ENCODE results near the gene TTC3.
"Not testable (repeated sequence)": the region's sequence is repeated elsewhere in the genome, so short reads cannot be mapped to it uniquely, and the experiment has no call there.

TTC3 gene

DNA sequence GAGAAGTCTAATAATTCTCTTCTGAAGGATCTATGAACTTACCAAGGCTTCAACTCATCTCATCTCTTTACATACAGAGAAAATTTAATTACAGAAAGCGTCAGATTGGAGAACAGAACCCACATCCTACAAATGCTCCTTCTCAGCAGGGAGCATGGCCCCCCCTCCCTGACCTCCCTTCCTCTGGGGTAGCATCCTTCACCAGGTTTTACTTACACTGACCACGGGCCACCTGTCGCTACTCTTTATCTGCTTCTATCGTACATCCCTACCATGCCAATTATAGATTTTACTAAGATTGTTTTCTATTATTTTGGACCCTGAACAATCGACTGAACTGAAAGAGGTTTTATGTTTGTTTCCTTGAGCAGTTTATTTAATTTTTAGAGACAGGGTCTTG is 40.8 kb upstream of the TTC3 start:
- Histone ChIP-seq H4K8ac (ENCODE audit: low read depth, low read length) (no peak overlapping the region), H3K79me2 (ENCODE audit: control insufficient read depth, insufficient read depth, low read length, poor library complexity) (no peaks in the 10 kb centered on the region), H3K27me3 (ENCODE audit: insufficient read depth, low read length) (no peaks in the 10 kb centered on the region), H2AK5ac (ENCODE audit: low read length) (no peak overlapping the region), H4K91ac (ENCODE audit: low read depth, low read length) (no peak overlapping the region), H3K18ac (ENCODE audit: low read length) (no peak overlapping the region), H2BK5ac (ENCODE audit: low read depth, low read length, poor library complexity) (no peak overlapping the region), H2BK12ac (ENCODE audit: low read length) (no peak overlapping the region), H3K79me1 (ENCODE audit: low read length) (no peaks in the 10 kb centered on the region), H3K36me3 (ENCODE audit: control insufficient read depth in 1 of 2, insufficient read depth in 2 of 2, low read length in 2 of 2) (no peaks in the 10 kb centered on the region), H3K9me3 (ENCODE audit: insufficient read depth, low read depth, low read length) (no peaks in the 10 kb centered on the region), H3K4me2 (ENCODE audit: low read length) (no peak overlapping the region), H3K14ac (ENCODE audit: low read length) (no peak overlapping the region), H4K12ac (ENCODE audit: low read depth, low read length) (no peak overlapping the region), H3K4me3 (ENCODE audit: low read depth, low read length) (no peak overlapping the region), H3K4ac (ENCODE audit: low read depth, low read length) (no peak overlapping the region), H3K9ac (ENCODE audit: low read length) (no peak overlapping the region), H2AFZ (ENCODE audit: insufficient read depth, low read length, poor library complexity) (no peak overlapping the region), H3K4me1 (ENCODE audit: control insufficient read depth in 1 of 2, insufficient read depth in 2 of 2, low read length in 2 of 2) (no peaks in the 10 kb centered on the region), H3K27ac (ENCODE audit: low read depth, low read length) (no peak overlapping the region), H2BK120ac (ENCODE audit: insufficient read depth, low read length, poor library complexity) (no peak overlapping the region), H3K23ac (ENCODE audit: low read length) (no peak overlapping the region)
- no peak for DNase-seq
- no CpG with 5 or more reads among the region's 5 CpGs for WGBS (ENCODE audit: extremely low coverage, insufficient coverage, insufficient read length)

DNA sequence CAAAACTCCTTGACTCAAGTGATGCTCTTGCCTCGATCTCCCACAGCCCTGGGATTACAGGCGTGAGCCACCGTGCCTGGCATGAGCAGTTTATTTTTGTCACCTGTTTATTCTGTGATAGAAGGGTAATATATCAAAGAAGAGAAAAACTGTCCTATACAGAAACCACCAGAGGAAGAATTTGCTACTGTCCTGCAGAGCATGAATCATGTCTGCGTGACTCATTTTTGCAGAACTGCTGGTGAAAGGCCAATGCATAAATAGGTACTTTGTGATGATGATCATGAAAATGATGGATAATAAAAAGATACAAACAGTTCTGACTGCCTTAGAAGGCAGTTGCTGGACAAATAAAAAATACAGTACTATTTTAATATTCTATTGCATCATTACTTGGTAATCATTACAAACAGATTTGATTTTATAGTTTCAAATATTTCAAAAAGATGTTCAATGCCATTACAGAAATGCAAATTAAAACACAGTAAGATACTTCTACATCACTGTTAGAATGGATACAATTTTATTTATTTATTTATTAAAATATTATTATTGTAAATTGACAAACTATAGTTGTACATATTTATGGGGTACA is 40.1 kb upstream of the TTC3 start:
- Histone ChIP-seq H3K18ac (ENCODE audit: low read length) (no peak overlapping the region), H3K79me1 (ENCODE audit: low read length) (no peaks in the 10 kb centered on the region), H3K27ac (ENCODE audit: low read depth, low read length) (no peak overlapping the region), H4K8ac (ENCODE audit: low read depth, low read length) (no peak overlapping the region), H3K36me3 (ENCODE audit: control insufficient read depth in 1 of 2, insufficient read depth in 2 of 2, low read length in 2 of 2) (no peaks in the 10 kb centered on the region), H3K4me3 (ENCODE audit: low read depth, low read length) (no peak overlapping the region), H2AFZ (ENCODE audit: insufficient read depth, low read length, poor library complexity) (no peak overlapping the region), H3K14ac (ENCODE audit: low read length) (no peak overlapping the region), H3K79me2 (ENCODE audit: control insufficient read depth, insufficient read depth, low read length, poor library complexity) (no peaks in the 10 kb centered on the region), H3K23ac (ENCODE audit: low read length) (no peak overlapping the region), H2AK5ac (ENCODE audit: low read length) (no peak overlapping the region), H3K9me3 (ENCODE audit: insufficient read depth, low read depth, low read length) (no peaks in the 10 kb centered on the region), H4K12ac (ENCODE audit: low read depth, low read length) (no peak overlapping the region), H3K4ac (ENCODE audit: low read depth, low read length) (no peak overlapping the region), H3K4me2 (ENCODE audit: low read length) (no peak overlapping the region), H3K4me1 (ENCODE audit: control insufficient read depth in 1 of 2, insufficient read depth in 2 of 2, low read length in 2 of 2) (no peaks in the 10 kb centered on the region), H2BK12ac (ENCODE audit: low read length) (no peak overlapping the region), H3K9ac (ENCODE audit: low read length) (no peak overlapping the region), H3K27me3 (ENCODE audit: insufficient read depth, low read length) (no peaks in the 10 kb centered on the region), H4K91ac (ENCODE audit: low read depth, low read length) (no peak overlapping the region), H2BK120ac (ENCODE audit: insufficient read depth, low read length, poor library complexity) (no peak overlapping the region), H2BK5ac (ENCODE audit: low read depth, low read length, poor library complexity) (no peak overlapping the region)
- WGBS (ENCODE audit: extremely low coverage, insufficient coverage, insufficient read length), result no CpG with 5 or more reads among the region's 4 CpGs
- DNase-seq, result peak; percentile 7 to 41

DNA sequence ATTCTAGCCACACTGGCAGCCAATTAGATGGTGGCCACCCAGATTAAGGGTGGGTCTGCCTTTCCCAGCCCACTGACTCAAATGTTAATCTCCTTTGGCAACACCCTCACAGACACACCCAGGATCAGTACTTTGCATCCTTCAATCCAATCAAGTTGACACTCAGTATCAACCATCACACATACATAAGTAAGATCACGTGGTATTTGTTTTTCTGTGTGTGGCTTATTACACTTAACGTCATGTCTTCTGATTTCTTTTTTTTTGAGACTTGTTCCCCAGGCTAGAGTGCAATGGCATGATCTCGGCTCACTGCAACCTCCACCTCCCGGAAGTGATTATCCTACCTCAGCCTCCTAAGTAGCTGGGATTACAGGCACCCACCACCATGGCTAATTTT is 38.7 kb upstream of the TTC3 start:
- H3K18ac ChIP-seq (ENCODE audit: low read length); H3K79me1 ChIP-seq (ENCODE audit: low read length); H3K14ac ChIP-seq (ENCODE audit: low read length); H4K8ac ChIP-seq (ENCODE audit: low read depth, low read length); H3K4me1 ChIP-seq (ENCODE audit: control insufficient read depth in 1 of 2, insufficient read depth in 2 of 2, low read length in 2 of 2); DNase-seq; H2BK5ac ChIP-seq (ENCODE audit: low read depth, low read length, poor library complexity); H2AK5ac ChIP-seq (ENCODE audit: low read length); H3K23ac ChIP-seq (ENCODE audit: low read length); H3K27me3 ChIP-seq (ENCODE audit: insufficient read depth, low read length); H3K9me3 ChIP-seq (ENCODE audit: insufficient read depth, low read depth, low read length); H3K9ac ChIP-seq (ENCODE audit: low read length); H2BK120ac ChIP-seq (ENCODE audit: insufficient read depth, low read length, poor library complexity); H2BK12ac ChIP-seq (ENCODE audit: low read length); H4K12ac ChIP-seq (ENCODE audit: low read depth, low read length); H3K4me3 ChIP-seq (ENCODE audit: low read depth, low read length); H3K27ac ChIP-seq (ENCODE audit: low read depth, low read length); H3K4ac ChIP-seq (ENCODE audit: low read depth, low read length); H4K91ac ChIP-seq (ENCODE audit: low read depth, low read length); H2AFZ ChIP-seq (ENCODE audit: insufficient read depth, low read length, poor library complexity); H3K4me2 ChIP-seq (ENCODE audit: low read length); H3K36me3 ChIP-seq (ENCODE audit: control insufficient read depth in 1 of 2, insufficient read depth in 2 of 2, low read length in 2 of 2); H3K79me2 ChIP-seq (ENCODE audit: control insufficient read depth, insufficient read depth, low read length, poor library complexity): not testable (repeated sequence)
- no CpG with 5 or more reads among the region's 4 CpGs for WGBS (ENCODE audit: extremely low coverage, insufficient coverage, insufficient read length)

DNA sequence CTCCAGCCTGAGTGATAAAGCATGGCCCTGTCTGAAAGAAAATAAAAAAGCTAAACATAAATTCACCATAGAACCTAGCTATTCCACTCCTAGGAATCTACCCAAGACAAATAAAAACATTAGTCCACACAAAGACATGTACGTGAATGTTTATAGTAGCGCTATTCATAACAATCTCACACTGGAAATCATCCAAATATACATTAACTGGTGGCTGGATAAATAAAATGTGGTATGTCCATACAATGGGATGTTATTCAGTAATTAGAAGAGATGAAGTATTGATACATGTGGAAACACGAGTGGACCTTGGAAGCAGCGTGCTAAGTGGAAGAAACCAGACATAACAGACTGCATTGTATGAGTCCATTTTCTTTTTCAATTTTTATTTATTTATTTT is 36.9 kb upstream of the TTC3 start:
- no peak overlapping the region for H2BK12ac ChIP-seq (ENCODE audit: low read length)
- H3K9ac ChIP-seq (ENCODE audit: low read length), result no peak overlapping the region
- H3K23ac ChIP-seq (ENCODE audit: low read length), result no peak overlapping the region
- no peak overlapping the region for H4K12ac ChIP-seq (ENCODE audit: low read depth, low read length)
- H4K91ac ChIP-seq (ENCODE audit: low read depth, low read length), result no peak overlapping the region
- H3K4ac ChIP-seq (ENCODE audit: low read depth, low read length), result no peak overlapping the region
- H3K4me3 ChIP-seq (ENCODE audit: low read depth, low read length), result no peak overlapping the region
- no peak overlapping the region for H2BK5ac ChIP-seq (ENCODE audit: low read depth, low read length, poor library complexity)
- H2BK120ac ChIP-seq (ENCODE audit: insufficient read depth, low read length, poor library complexity), result no peak overlapping the region
- no peaks in the 10 kb centered on the region for H3K4me1 ChIP-seq (ENCODE audit: control insufficient read depth in 1 of 2, insufficient read depth in 2 of 2, low read length in 2 of 2)
- WGBS (ENCODE audit: extremely low coverage, insufficient coverage, insufficient read length), result no CpG with 5 or more reads among the region's 4 CpGs
- H2AK5ac ChIP-seq (ENCODE audit: low read length), result no peak overlapping the region
- no peak overlapping the region for H3K14ac ChIP-seq (ENCODE audit: low read length)
- H3K79me2 ChIP-seq (ENCODE audit: control insufficient read depth, insufficient read depth, low read length, poor library complexity), result no peaks in the 10 kb centered on the region
- no peak overlapping the region for H2AFZ ChIP-seq (ENCODE audit: insufficient read depth, low read length, poor library complexity)
- H3K79me1 ChIP-seq (ENCODE audit: low read length), result no peaks in the 10 kb centered on the region
- no peak for DNase-seq
- no peak overlapping the region for H3K4me2 ChIP-seq (ENCODE audit: low read length)
- H4K8ac ChIP-seq (ENCODE audit: low read depth, low read length), result no peak overlapping the region
- no peak overlapping the region for H3K27ac ChIP-seq (ENCODE audit: low read depth, low read length)
- no peaks in the 10 kb centered on the region for H3K27me3 ChIP-seq (ENCODE audit: insufficient read depth, low read length)
- H3K18ac ChIP-seq (ENCODE audit: low read length), result no peak overlapping the region
- H3K9me3 ChIP-seq (ENCODE audit: insufficient read depth, low read depth, low read length), result no peaks in the 10 kb centered on the region
- no peaks in the 10 kb centered on the region for H3K36me3 ChIP-seq (ENCODE audit: control insufficient read depth in 1 of 2, insufficient read depth in 2 of 2, low read length in 2 of 2)

All from trophoblast cell (in vitro differentiated cells and primary cell).